ENCODE data around the gene PTTG1IP. TPM values are rescaled to one million over a fixed set of nuclear protein-coding genes. Genes with fewer than 3 reads are reported as not detected.

Gene PTTG1IP
- total RNA-seq, 2 donors from 2014 or later: 216 to 244 TPM

DNA sequence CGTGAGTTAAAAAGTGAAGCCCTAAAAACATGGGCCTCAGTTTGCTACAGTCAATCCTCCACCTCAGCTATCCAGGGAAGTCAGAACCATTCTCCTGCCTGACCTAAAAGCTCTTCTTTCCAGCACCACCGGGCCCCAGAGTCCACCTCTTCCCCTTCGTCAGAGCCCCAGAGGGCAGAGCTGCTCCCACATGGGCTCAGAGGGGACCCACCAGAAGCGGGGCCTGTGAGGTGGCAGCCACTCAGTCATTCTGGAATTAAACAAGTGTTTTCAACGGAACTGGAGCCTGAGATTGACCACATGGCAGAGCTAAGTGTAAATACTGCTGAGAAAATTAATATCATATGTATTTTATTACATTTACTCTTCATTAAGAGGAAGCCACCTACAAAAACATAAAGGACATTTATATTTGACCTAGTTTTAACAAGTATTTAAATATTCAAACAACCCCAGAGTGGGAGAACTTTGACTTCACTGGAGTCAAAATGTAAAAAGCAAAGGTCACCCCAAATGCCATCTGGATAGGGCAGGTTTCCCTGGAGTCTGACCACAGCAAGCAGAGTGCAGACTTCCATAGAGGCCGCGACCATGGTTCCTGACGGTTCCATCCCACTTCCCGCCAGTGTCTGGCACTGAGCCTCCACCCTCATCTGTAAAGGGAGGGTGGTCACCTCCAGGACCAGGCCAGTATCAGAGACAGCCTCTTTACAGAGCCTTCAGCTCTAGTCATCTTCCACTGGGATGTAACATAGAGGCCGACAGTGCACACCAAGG is 57.5 kb downstream of the PTTG1IP start:
- no peaks in the 10 kb centered on the region for H3K27me3 ChIP-seq (replicated peaks; ENCODE audit: insufficient read depth)
- H3K27ac ChIP-seq: no peak overlapping the region
- no peaks in the 10 kb centered on the region for H3K36me3 ChIP-seq
- peaks cover 2% of the 10 kb centered on the region for H3K4me1 ChIP-seq (replicated peaks)
- no peak overlapping the region for H3K4me3 ChIP-seq
- 77% methylated on average over 10 of the region's 10 CpGs for WGBS
- intact Hi-C loops (cut with DNase I): loop anchor here (2.0 to 5.0 kb wide), 2 partner anchors 13 to 56 kb away; partner anchors contain the start of gene PTTG1IP
- H3K9me3 ChIP-seq: no peaks in the 10 kb centered on the region
- TF ChIP-seq POLR2AphosphoS5 (IDR thresholded peaks at IDR 0.05) (no peak), POLR2A (IDR thresholded peaks at IDR 0.05) (no peak)
- TF ChIP-seq, protein P1, sequence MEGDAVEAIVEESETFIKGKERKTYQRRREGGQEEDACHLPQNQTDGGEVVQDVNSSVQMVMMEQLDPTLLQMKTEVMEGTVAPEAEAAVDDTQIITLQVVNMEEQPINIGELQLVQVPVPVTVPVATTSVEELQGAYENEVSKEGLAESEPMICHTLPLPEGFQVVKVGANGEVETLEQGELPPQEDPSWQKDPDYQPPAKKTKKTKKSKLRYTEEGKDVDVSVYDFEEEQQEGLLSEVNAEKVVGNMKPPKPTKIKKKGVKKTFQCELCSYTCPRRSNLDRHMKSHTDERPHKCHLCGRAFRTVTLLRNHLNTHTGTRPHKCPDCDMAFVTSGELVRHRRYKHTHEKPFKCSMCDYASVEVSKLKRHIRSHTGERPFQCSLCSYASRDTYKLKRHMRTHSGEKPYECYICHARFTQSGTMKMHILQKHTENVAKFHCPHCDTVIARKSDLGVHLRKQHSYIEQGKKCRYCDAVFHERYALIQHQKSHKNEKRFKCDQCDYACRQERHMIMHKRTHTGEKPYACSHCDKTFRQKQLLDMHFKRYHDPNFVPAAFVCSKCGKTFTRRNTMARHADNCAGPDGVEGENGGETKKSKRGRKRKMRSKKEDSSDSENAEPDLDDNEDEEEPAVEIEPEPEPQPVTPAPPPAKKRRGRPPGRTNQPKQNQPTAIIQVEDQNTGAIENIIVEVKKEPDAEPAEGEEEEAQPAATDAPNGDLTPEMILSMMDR (IDR thresholded peaks at IDR 0.05): no peak
- DNase-seq (ENCODE audit: low spot score): no peak

- H3K27ac ChIP-seq: no peak overlapping the region
- TF ChIP-seq, protein P1 (IDR thresholded peaks at IDR 0.05): no peak
- TF ChIP-seq POLR2A (IDR thresholded peaks at IDR 0.05): no peak
- 85% methylated on average over 3 of the region's 8 CpGs for WGBS
- no peaks in the 10 kb centered on the region for H3K27me3 ChIP-seq (replicated peaks; ENCODE audit: insufficient read depth)
- no peaks in the 10 kb centered on the region for H3K9me3 ChIP-seq
- no peak for DNase-seq (ENCODE audit: low spot score)
- H3K36me3 ChIP-seq: no peaks in the 10 kb centered on the region
- intact Hi-C loops (cut with DNase I): loop anchor here (5.0 kb wide), 1 partner anchor 57 kb away; the partner anchor contains the start of gene PTTG1IP
- H3K4me1 ChIP-seq (replicated peaks): peaks cover 2% of the 10 kb centered on the region
- H3K4me3 ChIP-seq: no peak overlapping the region
Measured at GRCh38 chr21:44815225-44815624, 58.3 kb downstream of the PTTG1IP start.

DNA sequence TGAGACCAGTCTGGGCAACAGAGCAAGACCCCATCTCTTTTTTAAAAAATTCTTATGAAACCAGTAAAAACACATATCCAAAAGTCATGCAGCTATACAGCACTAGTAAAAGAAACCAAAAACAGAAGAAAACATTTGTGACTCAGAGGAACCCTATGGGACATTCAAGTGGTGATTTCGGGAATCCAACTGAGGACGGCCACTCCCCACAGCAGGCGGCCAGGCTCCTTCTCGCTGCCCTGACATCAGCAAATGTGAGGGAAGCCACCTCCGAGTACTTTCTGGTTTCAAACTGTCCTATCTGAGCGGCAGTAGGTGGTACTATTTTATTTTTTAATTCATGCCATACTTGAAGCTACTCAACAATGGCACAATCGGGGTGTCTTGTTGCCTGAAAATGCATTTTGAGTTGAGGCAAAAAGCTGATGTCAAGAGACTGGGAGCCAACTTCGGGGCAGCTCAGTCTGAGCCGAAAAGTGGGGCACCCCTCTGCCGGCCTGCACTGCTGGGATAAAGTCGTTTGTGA is 58.9 kb downstream of the PTTG1IP start:
- intact Hi-C loops (cut with DNase I): loop anchor here (5.0 kb wide), 1 partner anchor 58 kb away; the partner anchor contains the start of gene PTTG1IP
- Histone ChIP-seq H3K27me3 (replicated peaks; ENCODE audit: insufficient read depth) (no peaks in the 10 kb centered on the region), H3K4me3 (no peak overlapping the region), H3K4me1 (replicated peaks) (peaks cover 2% of the 10 kb centered on the region), H3K36me3 (no peaks in the 10 kb centered on the region), H3K27ac (no peak overlapping the region), H3K9me3 (no peaks in the 10 kb centered on the region)
- TF ChIP-seq POLR2AphosphoS5 (IDR thresholded peaks at IDR 0.05) (no peak), POLR2A (IDR thresholded peaks at IDR 0.05) (no peak)
- TF ChIP-seq, protein P1 (IDR thresholded peaks at IDR 0.05): no peak
- no peak for DNase-seq (ENCODE audit: low spot score)
- WGBS: 88% methylated on average over 11 of the region's 11 CpGs

GRCh38 chr21:44813727-44814126 is 59.8 kb downstream of the PTTG1IP start:
- Histone ChIP-seq H3K27ac (no peak overlapping the region), H3K36me3 (no peaks in the 10 kb centered on the region), H3K27me3 (replicated peaks; ENCODE audit: insufficient read depth) (no peaks in the 10 kb centered on the region), H3K4me3 (no peak overlapping the region), H3K9me3 (no peaks in the 10 kb centered on the region), H3K4me1 (replicated peaks) (peaks cover 2% of the 10 kb centered on the region)
- TF ChIP-seq POLR2A (IDR thresholded peaks at IDR 0.05) (no peak), POLR2AphosphoS5 (IDR thresholded peaks at IDR 0.05) (no peak)
- TF ChIP-seq, protein P1 (IDR thresholded peaks at IDR 0.05): no peak
- no peak for DNase-seq (ENCODE audit: low spot score)
- intact Hi-C loops (cut with DNase I): no loop called here
- WGBS: 84% methylated on average over 18 of the region's 18 CpGs

Measured in prostate gland (tissue), 2 donors.